HG02763 (cell line): ENCODE data around the gene SLC8A3.
"Not testable (repeated sequence)": the region's sequence is repeated elsewhere in the genome, so short reads cannot be mapped to it uniquely, and the experiment has no call there.

Experiments used
- ATAC-seq: cut with Tn5 transposase; IDR thresholded peaks from one replicate; pipeline ENCODE4 v1.9.1; 2021; ENCODE audit warnings: mild to moderate bottlenecking, moderate library complexity; ENCODE audit not compliant: unreplicated experiment

Gene SLC8A3, protein sequence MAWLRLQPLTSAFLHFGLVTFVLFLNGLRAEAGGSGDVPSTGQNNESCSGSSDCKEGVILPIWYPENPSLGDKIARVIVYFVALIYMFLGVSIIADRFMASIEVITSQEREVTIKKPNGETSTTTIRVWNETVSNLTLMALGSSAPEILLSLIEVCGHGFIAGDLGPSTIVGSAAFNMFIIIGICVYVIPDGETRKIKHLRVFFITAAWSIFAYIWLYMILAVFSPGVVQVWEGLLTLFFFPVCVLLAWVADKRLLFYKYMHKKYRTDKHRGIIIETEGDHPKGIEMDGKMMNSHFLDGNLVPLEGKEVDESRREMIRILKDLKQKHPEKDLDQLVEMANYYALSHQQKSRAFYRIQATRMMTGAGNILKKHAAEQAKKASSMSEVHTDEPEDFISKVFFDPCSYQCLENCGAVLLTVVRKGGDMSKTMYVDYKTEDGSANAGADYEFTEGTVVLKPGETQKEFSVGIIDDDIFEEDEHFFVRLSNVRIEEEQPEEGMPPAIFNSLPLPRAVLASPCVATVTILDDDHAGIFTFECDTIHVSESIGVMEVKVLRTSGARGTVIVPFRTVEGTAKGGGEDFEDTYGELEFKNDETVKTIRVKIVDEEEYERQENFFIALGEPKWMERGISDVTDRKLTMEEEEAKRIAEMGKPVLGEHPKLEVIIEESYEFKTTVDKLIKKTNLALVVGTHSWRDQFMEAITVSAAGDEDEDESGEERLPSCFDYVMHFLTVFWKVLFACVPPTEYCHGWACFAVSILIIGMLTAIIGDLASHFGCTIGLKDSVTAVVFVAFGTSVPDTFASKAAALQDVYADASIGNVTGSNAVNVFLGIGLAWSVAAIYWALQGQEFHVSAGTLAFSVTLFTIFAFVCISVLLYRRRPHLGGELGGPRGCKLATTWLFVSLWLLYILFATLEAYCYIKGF

GRCh38 chr14:70188659-70189455 is at the start of gene SLC8A3:
Gene SLC8A3 (minus strand): TSS chr14:70188951. CDS start chr14:70168422, 20,529 bp downstream.
- ATAC-seq: peak; percentile 34

DNA sequence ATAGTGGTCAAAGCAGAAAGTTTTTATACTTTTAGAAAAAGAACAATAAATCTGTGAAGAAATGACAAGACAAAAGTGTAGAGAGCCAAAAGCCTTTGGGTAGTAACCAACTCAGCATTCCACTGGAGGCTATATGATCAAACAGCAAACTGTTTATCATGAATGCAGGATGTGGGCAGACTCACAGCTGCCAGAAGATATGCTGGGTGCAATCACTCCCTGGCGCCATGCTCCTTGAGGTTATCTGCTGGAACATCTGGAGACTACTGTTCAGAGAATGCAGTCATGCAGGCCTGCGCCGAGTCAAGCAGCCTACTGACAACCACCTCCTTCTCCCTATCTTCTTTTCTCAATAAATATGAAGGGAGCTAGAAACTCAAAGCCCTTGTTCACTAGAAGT is 49.0 kb upstream of the SLC8A3 start:
- no peak for ATAC-seq

- no peak for ATAC-seq
Observed at GRCh38 chr14:70234066-70234950, 45.6 kb upstream of the SLC8A3 start.

DNA sequence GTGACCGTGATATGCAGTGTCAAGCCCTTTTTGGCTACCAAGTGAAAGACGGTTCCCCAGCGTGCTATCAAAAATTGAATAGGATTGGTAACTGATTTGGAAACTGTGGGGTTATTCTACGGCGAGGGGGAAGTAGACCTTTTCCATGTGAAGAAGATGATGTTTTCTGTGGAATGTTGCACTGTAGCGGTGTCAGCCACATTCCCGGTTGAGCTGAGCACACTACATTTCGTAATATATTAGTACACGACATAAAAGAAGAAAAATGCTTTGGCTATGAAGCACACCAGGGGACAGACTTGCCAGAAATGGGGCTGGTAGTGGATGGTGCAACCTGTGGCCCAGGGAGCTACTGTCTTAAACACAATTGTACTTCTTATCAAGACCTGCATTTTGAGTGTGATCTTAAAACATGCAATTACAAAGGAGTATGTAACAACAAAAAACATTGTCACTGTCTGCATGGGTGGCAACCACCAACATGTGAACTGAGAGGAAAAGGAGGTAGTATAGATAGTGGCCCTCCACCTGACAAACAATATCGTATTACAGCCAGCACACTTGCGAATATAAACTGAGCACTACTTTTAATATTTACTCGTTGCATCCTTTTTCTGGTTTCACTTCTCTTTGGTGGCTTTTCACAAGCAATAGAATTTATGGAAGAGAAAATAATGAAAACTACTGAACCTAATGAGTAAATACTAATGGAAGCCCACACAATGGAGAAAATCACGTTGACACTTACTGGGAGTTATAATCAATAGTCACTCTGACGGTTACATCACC is 43.2 kb upstream of the SLC8A3 start:
- not testable (repeated sequence) for ATAC-seq

DNA sequence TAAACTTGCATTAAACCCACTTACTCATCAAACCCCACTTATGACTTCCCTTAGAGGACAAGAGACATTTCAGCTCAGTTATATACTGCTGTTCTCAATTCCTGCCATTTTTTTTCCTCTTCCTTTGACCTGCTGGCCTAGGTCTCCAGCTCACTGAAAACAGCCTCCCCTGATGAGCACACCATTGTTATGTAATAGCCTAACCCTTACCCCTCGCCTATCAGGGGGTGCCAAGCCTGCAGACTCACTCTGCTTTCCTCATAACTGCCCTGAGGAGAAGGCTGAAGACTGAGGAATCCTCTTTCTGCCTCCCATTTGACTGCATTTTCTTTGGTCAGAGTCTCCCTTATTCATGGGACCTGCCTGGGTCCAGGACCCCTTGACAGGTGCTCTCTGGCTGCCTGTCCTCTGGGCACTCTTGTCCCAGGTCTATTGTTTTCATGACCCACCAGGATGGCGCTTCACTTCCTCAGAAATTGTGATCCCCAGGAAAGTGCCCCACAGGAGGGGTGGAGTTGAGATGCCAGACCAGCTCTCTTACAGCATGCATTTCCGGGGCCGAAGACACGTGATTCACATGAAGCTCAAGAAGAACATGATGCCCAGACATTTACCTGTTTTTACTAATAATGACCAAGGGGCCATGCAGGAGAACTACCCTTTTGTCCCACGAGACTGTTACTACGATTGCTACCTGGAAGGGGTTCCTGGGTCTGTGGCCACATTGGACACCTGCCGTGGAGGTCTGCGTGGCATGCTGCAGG is 41.3 kb upstream of the SLC8A3 start:
- not testable (repeated sequence) for ATAC-seq

- ATAC-seq: no peak
Observed at GRCh38 chr14:70213721-70214282, 25.1 kb upstream of the SLC8A3 start.

DNA sequence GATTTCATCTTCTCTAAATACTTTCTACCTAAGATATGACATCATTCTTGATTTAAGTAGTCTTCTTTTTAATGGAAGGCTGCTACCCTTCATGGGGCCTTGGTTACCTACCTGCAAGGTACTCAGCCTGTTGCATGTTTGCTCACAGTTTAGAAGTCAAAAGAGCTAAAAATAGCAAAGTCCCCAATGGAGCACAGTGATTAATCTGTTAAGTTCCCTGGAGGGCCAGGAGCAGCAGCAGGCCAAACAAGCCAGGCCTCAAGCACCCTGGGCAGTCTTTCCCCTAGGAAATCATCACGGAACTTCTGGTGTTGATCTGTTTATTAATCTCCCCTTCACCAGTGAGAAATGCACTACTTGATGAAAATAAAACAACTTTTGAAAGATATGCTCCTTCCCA is 24.0 kb upstream of the SLC8A3 start:
- no peak for ATAC-seq

GRCh38 chr14:70208380-70208779 is 19.6 kb upstream of the SLC8A3 start:
- ATAC-seq: no peak

GRCh38 chr14:70203686-70204085 is 14.9 kb upstream of the SLC8A3 start:
- no peak for ATAC-seq

DNA sequence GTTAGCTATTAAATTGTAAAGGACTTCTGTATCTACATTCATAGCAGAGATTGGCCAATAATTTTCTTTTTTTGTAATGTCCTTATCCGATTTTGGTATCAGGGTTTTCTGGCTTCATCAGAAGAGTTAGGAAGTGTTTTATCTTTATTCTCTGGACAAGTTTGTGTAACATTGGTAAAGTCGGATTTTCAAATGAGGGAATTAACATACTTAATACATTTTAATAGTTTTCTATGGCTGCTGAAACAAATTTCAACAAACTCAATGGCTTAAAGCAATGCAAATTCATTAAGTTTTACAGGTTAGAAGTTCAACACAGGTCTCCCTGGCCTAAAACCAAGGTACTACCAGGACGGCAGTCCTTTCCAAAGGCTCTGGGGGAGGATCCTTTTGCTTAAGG is 13.2 kb upstream of the SLC8A3 start:
- ATAC-seq: no peak

DNA sequence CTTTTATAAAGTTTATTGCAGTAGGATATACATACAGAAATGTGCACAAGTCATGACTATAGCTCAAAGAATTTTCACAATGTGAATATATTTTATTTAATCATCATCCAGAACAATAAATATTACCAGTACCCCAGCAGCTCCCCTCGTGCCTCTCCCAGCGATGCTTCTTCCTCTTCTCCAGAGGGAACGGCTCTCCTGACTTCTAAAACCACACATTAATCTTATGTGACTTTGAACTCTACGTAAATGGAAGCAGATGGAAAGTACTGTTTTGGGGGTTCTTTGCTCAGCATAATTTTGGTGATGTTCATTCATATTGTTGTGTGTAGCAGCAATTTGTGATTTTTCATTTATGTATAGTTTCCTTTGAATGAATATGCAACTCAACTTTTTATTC is 4.6 kb upstream of the SLC8A3 start:
- ATAC-seq: no peak

DNA sequence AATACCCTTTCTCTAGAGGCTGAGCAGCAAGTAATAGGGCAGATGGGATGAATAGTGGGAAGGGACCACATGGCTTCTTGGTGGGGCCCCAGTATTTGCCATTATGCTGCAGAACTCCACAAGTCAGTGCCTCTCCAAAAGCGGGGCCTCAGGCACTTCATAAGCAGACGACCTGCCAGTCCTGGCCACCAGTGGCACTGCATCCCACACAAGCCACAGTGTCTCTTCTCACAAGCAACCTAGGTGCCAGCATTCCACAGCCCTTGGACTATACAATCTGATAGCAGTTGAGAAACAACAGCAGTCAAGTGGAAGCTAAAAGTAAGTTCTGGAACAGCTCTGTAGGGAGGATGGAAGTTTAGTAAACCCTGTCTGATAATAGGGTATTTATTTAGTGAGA is 4.2 kb upstream of the SLC8A3 start:
- ATAC-seq: no peak

DNA sequence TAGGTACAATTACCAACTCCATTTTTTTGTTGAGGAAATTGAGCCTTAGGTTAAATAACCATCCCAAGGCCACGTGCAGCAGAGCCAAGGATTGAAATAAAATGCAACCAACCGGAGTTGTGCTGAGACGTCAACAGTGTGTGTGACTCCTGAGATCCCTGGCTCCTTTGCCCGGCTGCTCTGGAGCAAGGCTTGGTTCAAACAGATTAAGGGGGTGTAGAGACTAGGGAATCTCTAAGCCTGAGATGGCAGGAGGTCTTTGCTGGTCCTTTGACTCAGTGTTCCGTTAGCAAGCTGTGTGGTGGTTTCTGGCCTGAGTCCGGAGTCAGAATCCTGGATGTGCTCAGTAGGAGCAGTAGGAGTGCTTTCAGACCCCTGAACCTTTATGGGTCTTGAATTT is 1.4 kb upstream of the SLC8A3 start:
- ATAC-seq: no peak

DNA sequence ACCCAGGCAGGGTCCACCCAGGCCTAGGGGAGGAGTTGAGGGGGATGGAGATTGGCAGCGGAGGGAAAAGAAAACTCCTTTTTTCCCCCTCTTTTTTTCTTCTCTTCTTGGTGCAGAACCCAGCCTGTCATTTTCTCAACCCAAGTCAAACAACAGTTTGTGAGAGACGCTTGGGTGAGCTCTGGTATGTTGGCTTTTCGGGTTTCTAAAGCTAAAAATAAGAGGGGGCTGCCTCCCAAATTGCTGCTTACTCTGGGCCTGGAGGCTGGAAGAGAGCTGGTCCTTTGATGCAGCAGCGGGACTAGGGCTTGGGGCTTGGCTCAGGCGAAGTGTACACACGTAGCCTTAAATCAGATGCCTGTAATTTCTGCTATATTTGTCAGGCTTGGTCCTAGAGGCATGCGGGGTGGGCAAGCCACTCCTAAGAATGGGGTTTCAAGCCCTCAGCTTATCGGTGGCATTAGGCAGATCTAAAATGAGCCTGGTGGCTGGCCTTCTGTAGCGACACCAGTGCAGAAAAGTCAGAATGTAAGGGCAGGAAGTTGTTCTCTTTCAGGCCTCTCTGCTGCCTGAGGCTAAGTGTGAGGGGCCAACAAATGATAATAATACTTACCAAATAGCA is 816 bp upstream of the SLC8A3 start:
- ATAC-seq: no peak

- ATAC-seq: peak; percentile 16
Observed at GRCh38 chr14:70188322-70188658, 461 bp downstream of the SLC8A3 start.

DNA sequence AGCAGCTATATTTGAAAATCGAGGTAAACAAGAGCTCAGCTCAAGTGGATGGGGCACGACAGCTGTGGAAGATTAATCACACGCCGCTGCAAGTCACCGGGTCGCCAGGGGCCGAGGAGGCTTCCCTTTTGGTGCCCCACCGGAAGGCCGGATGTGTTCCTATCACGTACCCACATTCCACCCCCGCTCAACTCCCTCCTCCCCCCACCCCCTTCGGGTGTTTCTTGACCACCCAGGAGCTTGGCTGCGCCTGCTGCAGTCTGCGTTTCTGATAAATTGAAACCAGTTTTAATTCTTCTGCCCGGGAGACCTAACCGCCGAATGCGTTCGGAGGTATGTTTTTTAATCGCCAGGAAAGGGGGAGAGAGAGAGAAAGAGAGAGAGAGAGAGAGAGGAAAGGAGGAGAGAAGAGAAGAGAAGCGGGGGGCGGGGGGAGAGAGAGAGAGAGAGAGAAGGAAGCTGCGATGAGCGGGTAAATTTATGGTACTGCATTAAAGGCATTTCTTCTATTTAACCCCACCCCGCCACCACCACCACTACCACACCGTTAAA is 1.8 kb downstream of the SLC8A3 start:
- no peak for ATAC-seq

DNA sequence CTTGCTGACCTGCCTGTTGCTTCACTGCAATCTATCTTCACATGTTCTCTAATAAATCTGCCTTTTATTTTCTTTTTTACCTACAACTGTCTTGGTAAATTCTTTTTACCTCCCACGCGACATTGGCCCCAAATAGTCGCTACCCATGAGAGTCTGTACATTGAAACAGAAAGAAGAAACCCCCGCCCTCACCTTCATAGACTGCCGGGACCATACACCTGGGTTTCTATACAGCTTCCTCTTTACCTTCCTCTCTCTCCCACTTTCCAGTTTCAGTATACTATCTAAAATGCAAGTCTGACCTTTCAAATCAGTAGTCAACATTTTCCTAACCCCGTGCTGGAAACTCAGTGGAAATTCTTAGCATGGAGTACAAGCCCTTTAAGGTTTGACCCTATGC is 4.8 kb downstream of the SLC8A3 start:
- ATAC-seq: peak; percentile 57

DNA sequence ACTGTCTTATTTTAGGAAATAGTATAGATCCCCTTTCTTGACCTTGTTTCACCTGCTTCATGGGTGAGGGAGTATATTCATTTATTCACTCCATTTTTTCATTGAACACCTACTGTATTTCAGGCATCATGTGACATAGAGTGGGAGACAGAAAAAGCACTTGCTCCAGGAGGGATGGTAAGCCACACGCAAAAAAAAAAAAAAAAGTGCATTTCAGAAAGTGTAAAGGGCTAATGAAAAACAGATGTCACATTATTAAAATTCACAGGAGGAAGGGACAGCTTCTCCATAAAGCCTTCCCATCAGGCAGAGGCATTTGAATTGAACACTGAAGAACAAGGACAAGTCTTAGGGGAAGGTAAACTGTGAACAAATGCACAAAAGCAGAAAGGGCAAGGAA is 7.5 kb downstream of the SLC8A3 start:
- ATAC-seq: no peak
